GM19239 (cell line): ENCODE results near the gene UQCRH.

ENCODE experiments used
- DNase-seq: peaks from one replicate; pipeline ENCODE4 v3.0.0; 2011; ENCODE audit warnings: low spot score; ENCODE audit not compliant: insufficient read length
- FAIRE-seq: peaks from 2 replicates; lab custom pipeline; 2011; peaks lifted over from hg19 to GRCh38; lab: Jason Lieb, UNC

The UQCRH gene

GRCh38 chr1:46303038-46303871 is at the start of gene UQCRH, which contains the start of gene LRRC41:
Gene UQCRH (plus strand): TSS chr1:46303698. CDS start chr1:46303767, 69 bp downstream.
Gene LRRC41 (minus strand): TSS chr1:46303616. CDS start chr1:46303322, 294 bp downstream.
- DNase-seq (peak; percentile 80), FAIRE-seq (peak; percentile 96)

- no peak for FAIRE-seq
- DNase-seq, result no peak
Observed at GRCh38 chr1:46254668-46255067, 48.8 kb upstream of the UQCRH start.

GRCh38 chr1:46256523-46256922 is 47.0 kb upstream of the UQCRH start:
- DNase-seq, result no peak
- FAIRE-seq, result no peak

GRCh38 chr1:46262508-46262907 is 41.0 kb upstream of the UQCRH start:
- DNase-seq (no peak), FAIRE-seq (no peak)

- FAIRE-seq, result no peak
- no peak for DNase-seq
Observed at GRCh38 chr1:46263146-46263545, 40.4 kb upstream of the UQCRH start.

- FAIRE-seq (no peak), DNase-seq (no peak)
Observed at GRCh38 chr1:46268578-46268977, 34.9 kb upstream of the UQCRH start.

GRCh38 chr1:46274225-46275029 is 29.1 kb upstream of the UQCRH start:
- FAIRE-seq (no peak), DNase-seq (no peak)

- DNase-seq (no peak), FAIRE-seq (no peak)
Observed at GRCh38 chr1:46275030-46275337, 28.5 kb upstream of the UQCRH start.

GRCh38 chr1:46277658-46278373 is 25.7 kb upstream of the UQCRH start:
- FAIRE-seq, result no peak
- DNase-seq, result no peak

- no peak for DNase-seq
- FAIRE-seq, result no peak
Observed at GRCh38 chr1:46278807-46279206, 24.7 kb upstream of the UQCRH start.

GRCh38 chr1:46280092-46280491 is 23.4 kb upstream of the UQCRH start:
- no peak for DNase-seq
- no peak for FAIRE-seq

GRCh38 chr1:46281021-46281420 is 22.5 kb upstream of the UQCRH start:
- FAIRE-seq (no peak), DNase-seq (no peak)

- DNase-seq (no peak), FAIRE-seq (no peak)
Observed at GRCh38 chr1:46284058-46284457, 19.4 kb upstream of the UQCRH start.

GRCh38 chr1:46284597-46285564 is 18.6 kb upstream of the UQCRH start:
- DNase-seq (no peak), FAIRE-seq (no peak)

GRCh38 chr1:46285730-46286477 is 17.6 kb upstream of the UQCRH start:
- FAIRE-seq, result no peak

GRCh38 chr1:46288485-46289133 is 14.9 kb upstream of the UQCRH start:
- DNase-seq (no peak), FAIRE-seq (no peak)

More at GRCh38 chr1:46285730-46286477, 17.6 kb upstream of the UQCRH start:
- no peak for DNase-seq

- FAIRE-seq (no peak), DNase-seq (no peak)
Observed at GRCh38 chr1:46289134-46289494, 14.4 kb upstream of the UQCRH start.

GRCh38 chr1:46289976-46290375 is 13.5 kb upstream of the UQCRH start:
- FAIRE-seq, result no peak

More at GRCh38 chr1:46289976-46290375, 13.5 kb upstream of the UQCRH start:
- no peak for DNase-seq
